SK-N-SH treated with all-trans-retinoic acid at 6 μM for 48 hours (cell line): ENCODE measurements around the gene KLHL29.

Experiments
- ATAC-seq: fragments of 200-7000 bp; cut with Tn5 transposase; 3 replicates; pipeline ENCODE4 v1.9.1; 2020; ENCODE audit warnings: mild to moderate bottlenecking, moderate library complexity
- ARNTL ChIP-seq: fragments of 450-650 bp; formaldehyde crosslinking; IDR thresholded peaks from 2 replicates; pipeline ENCODE4 v1.5.0; 2020; ENCODE audit warnings: low read depth, mild to moderate bottlenecking, moderate library complexity, borderline replicate concordance
- BACH2 ChIP-seq: fragments of 250-450 bp; sonication (Bioruptor Pico); IDR thresholded peaks from 2 replicates; pipeline ENCODE4 v1.9.0; 2021; ENCODE audit warnings: mild to moderate bottlenecking, borderline replicate concordance
- CREB5 ChIP-seq: fragments of 250-450 bp; sonication (Bioruptor Pico); IDR thresholded peaks from 2 replicates; pipeline ENCODE4 v1.5.1; 2020; ENCODE audit warnings: low read depth, mild to moderate bottlenecking, moderate library complexity
- CSDC2 ChIP-seq: fragments of 250-450 bp; sonication (Bioruptor Pico); IDR thresholded peaks from 2 replicates; pipeline ENCODE4 v1.5.0; 2020; ENCODE audit warnings: mild to moderate bottlenecking, moderate library complexity
- ESRRG ChIP-seq: fragments of 250-450 bp; sonication (Bioruptor Pico); IDR thresholded peaks from 2 replicates; pipeline ENCODE4 v1.6.1; 2021; ENCODE audit warnings: mild to moderate bottlenecking
- ISL1 ChIP-seq: fragments of 250-450 bp; sonication (Bioruptor Pico); IDR thresholded peaks from 2 replicates; pipeline ENCODE4 v2.1.2; 2022; ENCODE audit warnings: mild to moderate bottlenecking, moderate library complexity
- OSR1 ChIP-seq: fragments of 250-450 bp; sonication (Bioruptor Pico); IDR thresholded peaks from 2 replicates; pipeline ENCODE4 v1.8.0; 2022; ENCODE audit warnings: moderate library complexity, mild to moderate bottlenecking, inconsistent platforms
- PATZ1 ChIP-seq: fragments of 250-450 bp; sonication (Bioruptor Pico); IDR thresholded peaks from 2 replicates; pipeline ENCODE4 v1.8.0; 2020; ENCODE audit warnings: mild to moderate bottlenecking, moderate library complexity, borderline replicate concordance
- PPARA ChIP-seq: fragments of 250-450 bp; sonication (Bioruptor Pico); IDR thresholded peaks from 2 replicates; pipeline ENCODE4 v1.5.0; 2020; ENCODE audit warnings: mild to moderate bottlenecking, borderline replicate concordance
- RARB ChIP-seq: fragments of 250-450 bp; sonication (Bioruptor Pico); IDR thresholded peaks from 2 replicates; pipeline ENCODE4 v1.8.0; 2021; ENCODE audit warnings: mild to moderate bottlenecking, moderate library complexity
- SNAI2 ChIP-seq: fragments of 250-450 bp; sonication (Bioruptor Pico); IDR thresholded peaks from 2 replicates; pipeline ENCODE4 v1.5.0; 2020; ENCODE audit warnings: mild to moderate bottlenecking, moderate library complexity
- TCF4 ChIP-seq: fragments of 250-450 bp; sonication (Bioruptor Pico); IDR thresholded peaks from 2 replicates; pipeline ENCODE4 v1.8.0; 2021; ENCODE audit warnings: mild to moderate bottlenecking, moderate library complexity, borderline replicate concordance
- TOX ChIP-seq: fragments of 250-450 bp; sonication (Bioruptor Pico); IDR thresholded peaks from 2 replicates; pipeline ENCODE4 v1.8.0; 2021; ENCODE audit warnings: mild to moderate bottlenecking, moderate library complexity, borderline replicate concordance
- ZC3H10 ChIP-seq: fragments of 250-450 bp; sonication (Bioruptor Pico); IDR thresholded peaks from 2 replicates; pipeline ENCODE4 v1.5.1; 2021; ENCODE audit warnings: mild to moderate bottlenecking, moderate library complexity
- ZFP3 ChIP-seq: fragments of 250-450 bp; sonication (Bioruptor Pico); IDR thresholded peaks from 2 replicates; pipeline ENCODE4 v1.5.0; 2020; ENCODE audit warnings: mild to moderate bottlenecking, moderate library complexity
- ZNF565 ChIP-seq: fragments of 450-650 bp; formaldehyde crosslinking; conservative IDR thresholded peaks from 2 replicates; pipeline ENCODE4 v1.5.0; 2020; ENCODE audit warnings: low read depth, mild to moderate bottlenecking, moderate library complexity
- ZNF70 ChIP-seq: fragments of 450-650 bp; formaldehyde crosslinking; IDR thresholded peaks from 2 replicates; pipeline ENCODE4 v1.5.0; 2020; ENCODE audit warnings: mild to moderate bottlenecking, moderate library complexity
- ZNF8 ChIP-seq: fragments of 450-650 bp; formaldehyde crosslinking; IDR thresholded peaks from 2 replicates; pipeline ENCODE4 v1.5.0; 2020; ENCODE audit warnings: mild to moderate bottlenecking, moderate library complexity
- TF ChIP-seq, protein P1 (sequence below): fragments of 250-450 bp; sonication (Bioruptor Pico); IDR thresholded peaks from 2 replicates; pipeline ENCODE4 v1.5.1; 2021; ENCODE audit warnings: mild to moderate bottlenecking, moderate library complexity
- TF ChIP-seq, protein P2 (sequence below): fragments of 250-450 bp; sonication (Bioruptor Pico); IDR thresholded peaks from 2 replicates; pipeline ENCODE4 v1.5.0; 2020; ENCODE audit warnings: mild to moderate bottlenecking, moderate library complexity
- TF ChIP-seq, protein P3 (sequence below): fragments of 250-450 bp; sonication (Bioruptor Pico); IDR thresholded peaks from 2 replicates; pipeline ENCODE4 v1.8.0; 2021; ENCODE audit warnings: low read depth, mild to moderate bottlenecking, moderate library complexity, borderline replicate concordance

Gene KLHL29

GRCh38 chr2:23504591-23504990 is 119.6 kb downstream of the KLHL29 start:
- no peak for ATAC-seq
- no peak for TF ChIP-seq ESRRG (CRISPR knock-in tag)
- TF ChIP-seq, protein P1, sequence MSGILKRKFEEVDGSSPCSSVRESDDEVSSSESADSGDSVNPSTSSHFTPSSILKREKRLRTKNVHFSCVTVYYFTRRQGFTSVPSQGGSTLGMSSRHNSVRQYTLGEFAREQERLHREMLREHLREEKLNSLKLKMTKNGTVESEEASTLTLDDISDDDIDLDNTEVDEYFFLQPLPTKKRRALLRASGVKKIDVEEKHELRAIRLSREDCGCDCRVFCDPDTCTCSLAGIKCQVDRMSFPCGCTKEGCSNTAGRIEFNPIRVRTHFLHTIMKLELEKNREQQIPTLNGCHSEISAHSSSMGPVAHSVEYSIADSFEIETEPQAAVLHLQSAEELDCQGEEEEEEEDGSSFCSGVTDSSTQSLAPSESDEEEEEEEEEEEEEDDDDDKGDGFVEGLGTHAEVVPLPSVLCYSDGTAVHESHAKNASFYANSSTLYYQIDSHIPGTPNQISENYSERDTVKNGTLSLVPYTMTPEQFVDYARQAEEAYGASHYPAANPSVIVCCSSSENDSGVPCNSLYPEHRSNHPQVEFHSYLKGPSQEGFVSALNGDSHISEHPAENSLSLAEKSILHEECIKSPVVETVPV (CRISPR knock-in tag), result no peak
- no peak for TF ChIP-seq BACH2 (CRISPR knock-in tag)
- TF ChIP-seq, protein P2, sequence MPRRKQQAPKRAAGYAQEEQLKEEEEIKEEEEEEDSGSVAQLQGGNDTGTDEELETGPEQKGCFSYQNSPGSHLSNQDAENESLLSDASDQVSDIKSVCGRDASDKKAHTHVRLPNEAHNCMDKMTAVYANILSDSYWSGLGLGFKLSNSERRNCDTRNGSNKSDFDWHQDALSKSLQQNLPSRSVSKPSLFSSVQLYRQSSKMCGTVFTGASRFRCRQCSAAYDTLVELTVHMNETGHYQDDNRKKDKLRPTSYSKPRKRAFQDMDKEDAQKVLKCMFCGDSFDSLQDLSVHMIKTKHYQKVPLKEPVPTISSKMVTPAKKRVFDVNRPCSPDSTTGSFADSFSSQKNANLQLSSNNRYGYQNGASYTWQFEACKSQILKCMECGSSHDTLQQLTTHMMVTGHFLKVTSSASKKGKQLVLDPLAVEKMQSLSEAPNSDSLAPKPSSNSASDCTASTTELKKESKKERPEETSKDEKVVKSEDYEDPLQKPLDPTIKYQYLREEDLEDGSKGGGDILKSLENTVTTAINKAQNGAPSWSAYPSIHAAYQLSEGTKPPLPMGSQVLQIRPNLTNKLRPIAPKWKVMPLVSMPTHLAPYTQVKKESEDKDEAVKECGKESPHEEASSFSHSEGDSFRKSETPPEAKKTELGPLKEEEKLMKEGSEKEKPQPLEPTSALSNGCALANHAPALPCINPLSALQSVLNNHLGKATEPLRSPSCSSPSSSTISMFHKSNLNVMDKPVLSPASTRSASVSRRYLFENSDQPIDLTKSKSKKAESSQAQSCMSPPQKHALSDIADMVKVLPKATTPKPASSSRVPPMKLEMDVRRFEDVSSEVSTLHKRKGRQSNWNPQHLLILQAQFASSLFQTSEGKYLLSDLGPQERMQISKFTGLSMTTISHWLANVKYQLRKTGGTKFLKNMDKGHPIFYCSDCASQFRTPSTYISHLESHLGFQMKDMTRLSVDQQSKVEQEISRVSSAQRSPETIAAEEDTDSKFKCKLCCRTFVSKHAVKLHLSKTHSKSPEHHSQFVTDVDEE (CRISPR knock-in tag), result no peak
- TF ChIP-seq PPARA (CRISPR knock-in tag), result no peak
- no peak for TF ChIP-seq OSR1 (CRISPR knock-in tag)
- no peak for TF ChIP-seq ISL1
- TF ChIP-seq CREB5 (CRISPR knock-in tag), result no peak
- TF ChIP-seq TCF4 (CRISPR knock-in tag), result no peak
- TF ChIP-seq ZC3H10 (CRISPR knock-in tag), result no peak
- no peak for TF ChIP-seq TOX (CRISPR knock-in tag)
- TF ChIP-seq CSDC2 (CRISPR knock-in tag), result no peak
- no peak for TF ChIP-seq ZNF565 (CRISPR knock-in tag)
- no peak for TF ChIP-seq SNAI2 (CRISPR knock-in tag)
- no peak for TF ChIP-seq ARNTL

GRCh38 chr2:23505218-23505983 is 120.4 kb downstream of the KLHL29 start:
- TF ChIP-seq, protein P1 (CRISPR knock-in tag), result no peak
- no peak for TF ChIP-seq ZNF70 (CRISPR knock-in tag)
- TF ChIP-seq, protein P3, sequence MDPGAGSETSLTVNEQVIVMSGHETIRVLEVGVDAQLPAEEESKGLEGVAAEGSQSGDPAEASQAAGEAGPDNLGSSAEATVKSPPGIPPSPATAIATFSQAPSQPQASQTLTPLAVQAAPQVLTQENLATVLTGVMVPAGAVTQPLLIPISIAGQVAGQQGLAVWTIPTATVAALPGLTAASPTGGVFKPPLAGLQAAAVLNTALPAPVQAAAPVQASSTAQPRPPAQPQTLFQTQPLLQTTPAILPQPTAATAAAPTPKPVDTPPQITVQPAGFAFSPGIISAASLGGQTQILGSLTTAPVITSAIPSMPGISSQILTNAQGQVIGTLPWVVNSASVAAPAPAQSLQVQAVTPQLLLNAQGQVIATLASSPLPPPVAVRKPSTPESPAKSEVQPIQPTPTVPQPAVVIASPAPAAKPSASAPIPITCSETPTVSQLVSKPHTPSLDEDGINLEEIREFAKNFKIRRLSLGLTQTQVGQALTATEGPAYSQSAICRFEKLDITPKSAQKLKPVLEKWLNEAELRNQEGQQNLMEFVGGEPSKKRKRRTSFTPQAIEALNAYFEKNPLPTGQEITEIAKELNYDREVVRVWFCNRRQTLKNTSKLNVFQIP (CRISPR knock-in tag), result no peak
- no peak for TF ChIP-seq ZNF8 (CRISPR knock-in tag)
- no peak for TF ChIP-seq ZC3H10 (CRISPR knock-in tag)
- no peak for TF ChIP-seq CSDC2 (CRISPR knock-in tag)
- TF ChIP-seq OSR1 (CRISPR knock-in tag), result no peak
- TF ChIP-seq RARB (CRISPR knock-in tag), result no peak
- TF ChIP-seq SNAI2 (CRISPR knock-in tag), result no peak
- TF ChIP-seq ZNF565 (CRISPR knock-in tag), result no peak
- TF ChIP-seq ZFP3 (CRISPR knock-in tag), result no peak
- no peak for TF ChIP-seq PATZ1 (CRISPR knock-in tag)
- no peak for TF ChIP-seq ARNTL
- ATAC-seq, result peak; percentile 32; the same call in 2 of the 3 replicates
